H54 (cell line): ENCODE measurements around the gene BCAS3.

Source experiments
- DNase-seq: peaks from one replicate; pipeline ENCODE4 v3.0.0; 2011; ENCODE audit warnings: low spot score, mixed read lengths; ENCODE audit not compliant: insufficient read length
- FAIRE-seq: peaks from 3 replicates; lab custom pipeline; 2011; peaks lifted over from hg19 to GRCh38; lab: Jason Lieb, UNC
- POLR2A ChIP-seq: IDR thresholded peaks from 2 replicates; pipeline ENCODE4 v1.6.1; 2011; ENCODE audit warnings: low read depth, mild to moderate bottlenecking, low read length

Gene BCAS3

DNA sequence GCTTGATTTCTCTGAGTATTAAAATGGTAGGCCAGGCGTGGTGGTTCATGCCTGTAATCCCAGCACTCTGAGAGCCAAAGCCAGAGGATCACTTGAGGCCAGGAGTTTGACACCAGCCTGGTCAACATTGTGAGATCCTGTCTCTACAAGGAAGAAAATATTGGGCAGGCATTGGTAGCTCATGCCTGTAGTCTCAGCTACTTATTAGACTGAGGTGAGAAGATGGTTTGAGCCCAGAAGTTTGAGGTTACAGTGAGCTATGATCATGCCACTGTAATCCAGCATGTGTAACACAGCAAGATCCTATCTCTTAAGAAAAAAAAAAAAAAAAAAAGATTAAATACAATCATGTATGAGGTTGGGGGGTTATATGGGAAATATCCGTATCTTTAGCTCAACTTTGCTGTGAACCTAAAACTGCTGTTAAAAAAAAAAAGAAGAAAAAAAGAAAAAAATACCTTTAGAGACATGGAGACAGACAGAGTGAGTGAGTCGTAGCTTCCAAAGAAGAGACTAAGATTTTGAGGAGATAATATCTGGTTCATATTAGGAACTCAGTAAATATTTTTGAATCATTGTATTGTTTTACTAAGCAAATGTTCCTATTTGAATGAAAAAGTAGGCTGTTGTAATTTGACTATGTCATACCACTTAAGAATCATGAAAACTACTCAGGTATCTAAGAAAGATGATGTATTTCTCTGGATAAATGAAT lies 396.3 kb downstream of the BCAS3 start:
- no peak for DNase-seq
- TF ChIP-seq POLR2A: no peak
- no peak for FAIRE-seq

GRCh38 chr17:61075988-61076387 lies 398.3 kb downstream of the BCAS3 start:
- no peak for FAIRE-seq
- DNase-seq: no peak
- no peak for TF ChIP-seq POLR2A

DNA sequence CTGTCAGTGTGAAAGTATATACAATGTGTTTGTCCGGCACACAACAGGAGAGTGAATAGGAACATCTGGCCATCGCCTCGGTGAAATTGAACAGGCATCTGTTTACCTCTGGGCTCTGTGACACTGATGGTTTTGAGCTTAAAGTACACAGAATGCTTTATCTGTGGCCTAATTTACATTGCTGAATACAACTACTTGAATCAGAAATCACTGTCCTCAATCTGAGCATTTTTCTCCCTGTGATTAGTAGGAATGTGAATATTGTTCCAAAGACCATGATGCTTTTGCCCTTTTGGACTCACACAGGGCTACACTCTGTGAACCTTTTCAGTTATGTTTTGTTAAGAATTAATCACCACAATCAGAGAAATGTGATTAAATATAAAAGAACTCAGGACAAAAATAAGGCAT lies 399.0 kb downstream of the BCAS3 start:
- DNase-seq: no peak
- FAIRE-seq: no peak
- no peak for TF ChIP-seq POLR2A

DNA sequence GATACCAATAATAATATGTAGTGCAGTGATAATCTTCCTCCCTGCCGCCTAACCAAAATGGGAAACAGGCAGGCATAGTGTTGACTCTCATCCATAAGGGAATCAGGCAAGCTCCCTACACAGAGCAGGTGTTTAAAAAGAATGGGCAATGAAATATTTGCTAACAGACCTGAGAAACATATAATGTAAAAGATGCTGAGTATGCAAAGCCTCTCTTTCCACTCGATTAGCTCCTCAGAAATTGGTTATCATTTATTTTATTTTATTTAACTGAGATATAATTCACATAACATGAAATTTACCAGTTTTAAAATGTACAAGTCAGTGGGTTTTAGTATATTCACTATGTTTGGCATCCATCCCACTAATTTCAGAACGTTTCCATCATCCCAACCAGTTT lies 404.3 kb downstream of the BCAS3 start:
- no peak for FAIRE-seq
- TF ChIP-seq POLR2A: no peak
- no peak for DNase-seq

DNA sequence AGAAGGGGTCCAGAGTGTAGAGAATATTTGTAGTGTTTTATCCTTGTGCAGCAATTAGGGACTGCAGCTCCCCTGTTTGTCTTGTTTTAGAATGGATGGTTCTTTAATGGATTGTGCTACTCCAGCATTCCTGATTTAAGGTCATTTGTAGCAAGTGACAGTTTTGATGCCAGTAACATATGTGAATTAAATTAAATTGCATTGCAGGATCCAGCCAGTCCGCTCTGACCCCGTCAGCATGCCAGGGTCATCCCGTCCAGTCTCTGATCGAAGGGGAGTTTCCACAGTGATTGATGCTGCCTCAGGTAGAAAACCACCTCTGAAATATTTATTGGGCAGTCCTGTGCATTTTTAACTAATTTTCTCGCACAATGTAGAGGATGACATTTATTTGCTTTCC lies 406.6 kb downstream of the BCAS3 start:
- no peak for DNase-seq
- TF ChIP-seq POLR2A: no peak
- FAIRE-seq: no peak

DNA sequence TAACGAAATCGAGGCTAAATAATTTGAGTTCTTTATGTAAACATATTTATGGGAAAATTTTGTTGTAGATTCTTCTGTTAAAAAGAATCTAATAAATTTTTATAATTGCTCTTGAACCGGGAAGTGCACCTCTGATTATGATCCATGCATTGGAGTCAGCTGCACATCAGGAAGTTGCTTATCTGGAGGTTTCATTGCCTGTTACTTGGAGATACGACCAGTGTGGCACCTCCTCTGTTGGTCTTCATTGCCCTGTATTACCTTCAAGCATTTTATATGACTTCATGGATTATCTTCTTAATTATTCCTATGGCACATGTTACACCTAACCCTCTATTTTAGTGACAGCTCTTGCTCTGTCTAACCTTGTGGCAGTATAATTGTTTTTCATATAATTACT lies 409.4 kb downstream of the BCAS3 start:
- no peak for FAIRE-seq
- DNase-seq: no peak
- no peak for TF ChIP-seq POLR2A

- no peak for FAIRE-seq
- DNase-seq: no peak
- TF ChIP-seq POLR2A: no peak
Observed at GRCh38 chr17:61088556-61088955, 410.9 kb downstream of the BCAS3 start.

GRCh38 chr17:61091096-61091495 lies 413.4 kb downstream of the BCAS3 start:
- TF ChIP-seq POLR2A: no peak
- DNase-seq (no peak), FAIRE-seq (no peak)

GRCh38 chr17:61097781-61098180 lies 420.1 kb downstream of the BCAS3 start:
- FAIRE-seq (peak; percentile 81), DNase-seq (no peak)
- no peak for TF ChIP-seq POLR2A

GRCh38 chr17:61106354-61106753 lies 428.7 kb downstream of the BCAS3 start:
- TF ChIP-seq POLR2A: no peak
- FAIRE-seq (peak; percentile 43), DNase-seq (no peak)

DNA sequence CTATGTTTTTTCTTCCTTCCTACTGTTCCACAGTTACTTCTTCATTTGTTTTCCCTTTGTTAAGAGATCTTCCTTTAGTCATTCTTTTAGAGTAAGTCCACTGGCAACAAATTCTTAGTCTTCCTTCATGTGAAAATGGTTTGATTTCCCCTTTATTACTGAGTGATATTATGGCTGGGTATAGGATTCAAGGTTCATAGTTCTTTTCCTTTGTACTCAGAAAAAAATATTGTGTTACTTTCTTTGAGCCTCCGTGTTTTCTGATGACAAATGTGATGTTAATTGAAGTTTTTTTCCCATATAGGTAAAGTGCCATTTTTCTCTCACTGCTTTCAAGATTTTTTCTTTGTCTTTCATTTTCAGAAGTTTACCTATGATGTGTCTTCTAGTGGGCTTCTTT lies 438.9 kb downstream of the BCAS3 start:
- FAIRE-seq (no peak), DNase-seq (no peak)
- no peak for TF ChIP-seq POLR2A

GRCh38 chr17:61117983-61118382 lies 440.3 kb downstream of the BCAS3 start:
- TF ChIP-seq POLR2A: no peak
- DNase-seq: no peak
- no peak for FAIRE-seq

- no peak for TF ChIP-seq POLR2A
- FAIRE-seq (no peak), DNase-seq (no peak)
Observed at GRCh38 chr17:61118871-61119270, 441.2 kb downstream of the BCAS3 start.

DNA sequence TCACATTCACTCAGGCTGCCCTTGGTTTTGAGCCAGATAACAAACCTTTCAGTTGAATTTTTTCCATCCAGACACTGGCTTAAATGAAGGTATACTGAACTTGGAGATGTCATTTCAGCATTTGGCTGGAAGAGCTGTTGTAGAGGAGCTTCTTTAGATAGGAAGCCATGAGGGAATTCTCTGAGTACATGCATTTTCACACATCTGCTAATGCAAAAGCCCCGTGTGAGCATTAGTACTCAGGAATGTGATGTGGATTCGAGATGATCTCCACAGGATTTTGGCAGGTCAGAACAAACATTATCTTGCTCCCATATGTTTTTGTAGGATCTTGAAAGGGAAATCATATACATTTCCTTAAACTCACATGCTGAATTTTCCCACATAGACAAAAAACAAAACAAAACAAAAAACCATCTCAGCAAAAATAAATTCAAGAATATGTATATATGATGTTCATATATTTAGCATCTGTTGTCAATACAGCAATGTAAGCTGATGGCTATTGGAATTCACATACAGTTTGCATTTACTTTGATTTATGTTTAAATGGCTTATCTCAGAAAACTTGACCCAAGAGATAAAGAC lies 444.8 kb downstream of the BCAS3 start:
- TF ChIP-seq POLR2A: no peak
- FAIRE-seq: peak; percentile 30
- DNase-seq: no peak

DNA sequence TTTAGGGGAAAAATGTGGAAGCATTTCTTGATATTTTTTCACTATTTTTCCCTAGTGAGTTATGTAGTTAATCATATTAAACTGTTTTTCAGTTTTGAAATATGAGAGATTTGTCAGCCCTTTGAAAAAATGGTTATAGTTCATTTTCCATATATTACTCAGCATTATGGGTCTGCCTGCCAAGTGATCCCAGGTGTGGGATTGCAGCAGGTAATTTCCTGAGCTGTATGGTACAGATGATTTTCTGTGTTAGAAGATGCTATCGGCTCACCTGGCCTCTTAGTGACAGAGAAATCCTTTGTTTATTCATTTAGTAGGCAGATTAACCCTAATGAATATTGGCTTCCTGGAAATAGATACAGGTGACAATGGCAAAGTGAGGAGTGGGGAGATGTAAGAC lies 446.9 kb downstream of the BCAS3 start:
- FAIRE-seq: no peak
- DNase-seq: no peak
- TF ChIP-seq POLR2A: no peak
